Mesenchymal stem cell (in vitro differentiated cells and primary cell): Measurements from ENCODE around the gene NACAD.

ENCODE experiments used
- DNase-seq: peaks from one replicate; pipeline ENCODE4 v3.0.0-alpha.2; 2013
- H2AFZ ChIP-seq: one replicate; pipeline ENCODE4 v1.6.1; 2013; ENCODE audit warnings: low read depth, mild to moderate bottlenecking, control low read depth, inconsistent platforms, low read length, moderate library complexity
- H2AK5ac ChIP-seq: 2 replicates; pipeline ENCODE4 v1.6.1; 2013; ENCODE audit warnings: low read length, moderate library complexity, mild to moderate bottlenecking, inconsistent platforms; ENCODE audit not compliant: severe bottlenecking
- H2BK120ac ChIP-seq: one replicate; pipeline ENCODE4 v1.6.1; 2013; ENCODE audit warnings: low read depth, mild to moderate bottlenecking, inconsistent platforms, low read length, moderate library complexity
- H2BK12ac ChIP-seq, 2 experiments: one replicate each; pipeline ENCODE4 v1.6.1; 2013; ENCODE audit warnings: inconsistent platforms in 2 of 2, low read length in 2 of 2, mild to moderate bottlenecking in 2 of 2, moderate library complexity in 2 of 2, control low read depth in 1 of 2
- H2BK15ac ChIP-seq: one replicate; pipeline ENCODE4 v1.6.1; 2013; ENCODE audit warnings: mild to moderate bottlenecking, low read depth, inconsistent platforms; ENCODE audit not compliant: poor library complexity, severe bottlenecking
- H2BK5ac ChIP-seq: 2 replicates; pipeline ENCODE4 v1.6.1; 2013; ENCODE audit warnings: low read depth, mild to moderate bottlenecking, low read length, control low read depth, inconsistent platforms; ENCODE audit not compliant: poor library complexity, severe bottlenecking
- H3K14ac ChIP-seq, 2 experiments: one replicate each; pipeline ENCODE4 v1.6.1; 2013; ENCODE audit warnings: inconsistent platforms in 2 of 2, low read length in 2 of 2, control low read depth in 1 of 2, mild to moderate bottlenecking in 1 of 2, moderate library complexity in 1 of 2
- H3K18ac ChIP-seq, 2 experiments: one replicate each; pipeline ENCODE4 v1.6.1; 2013; ENCODE audit warnings: inconsistent platforms in 2 of 2, low read length in 2 of 2, control low read depth in 1 of 2, low read depth in 1 of 2, mild to moderate bottlenecking in 1 of 2
- H3K23ac ChIP-seq, 2 experiments: one replicate each; pipeline ENCODE4 v1.6.1; 2013; ENCODE audit warnings: inconsistent platforms in 2 of 2, low read length in 2 of 2, mild to moderate bottlenecking in 2 of 2, moderate library complexity in 2 of 2, control low read depth in 1 of 2
- H3K27ac ChIP-seq: 2 replicates; pipeline ENCODE4 v1.5.1; 2013; ENCODE audit warnings: mild to moderate bottlenecking, moderate library complexity, low read length, control low read depth, inconsistent platforms; ENCODE audit not compliant: poor library complexity, severe bottlenecking
- H3K27me3 ChIP-seq, 2 experiments: 2 replicates each; pipeline versions ENCODE4 v1.6.1 to v1.7.0; 2013; ENCODE audit warnings: low read length in 2 of 2, mild to moderate bottlenecking in 2 of 2, moderate library complexity in 2 of 2, control low read depth in 1 of 2, inconsistent platforms in 1 of 2; ENCODE audit not compliant: control insufficient read depth in 1 of 2, insufficient read depth in 1 of 2
- H3K36me3 ChIP-seq, 2 experiments: 2 replicates each; pipeline versions ENCODE4 v1.6.1 to v1.7.0; 2013; ENCODE audit warnings: low read length in 2 of 2, control low read depth in 1 of 2, inconsistent platforms in 1 of 2, low read depth in 1 of 2, mild to moderate bottlenecking in 1 of 2; ENCODE audit not compliant: insufficient read depth in 2 of 2, control insufficient read depth in 1 of 2
- H3K4ac ChIP-seq, 2 experiments: one replicate each; pipeline ENCODE4 v1.6.1; 2013; ENCODE audit warnings: inconsistent platforms in 2 of 2, low read length in 2 of 2, mild to moderate bottlenecking in 2 of 2, moderate library complexity in 2 of 2, control low read depth in 1 of 2, low read depth in 1 of 2
- H3K4me1 ChIP-seq: 2 replicates; pipeline ENCODE4 v1.6.1; 2013; ENCODE audit warnings: low read depth, low read length, control low read depth; ENCODE audit not compliant: control insufficient read depth, insufficient read depth
- H3K4me2 ChIP-seq: 2 replicates; pipeline ENCODE4 v1.6.1; 2013; ENCODE audit warnings: low read length, mild to moderate bottlenecking, inconsistent platforms; ENCODE audit not compliant: poor library complexity, severe bottlenecking
- H3K4me3 ChIP-seq, 2 experiments: 2 replicates each; pipeline versions ENCODE4 v1.5.1 to v1.7.0; 2013; ENCODE audit warnings: low read length in 2 of 2, mild to moderate bottlenecking in 2 of 2, control low read depth in 1 of 2, low read depth in 1 of 2; ENCODE audit not compliant: insufficient read depth in 1 of 2
- H3K79me1 ChIP-seq: replicated peaks from 2 replicates; pipeline ENCODE4 v1.6.1; 2013; ENCODE audit warnings: mild to moderate bottlenecking, control low read depth, low read length, inconsistent platforms; ENCODE audit not compliant: poor library complexity, severe bottlenecking
- H3K9ac ChIP-seq: 2 replicates; pipeline ENCODE4 v1.7.0; 2013; ENCODE audit warnings: mild to moderate bottlenecking, low read length, moderate library complexity
- H3K9me3 ChIP-seq: 2 replicates; pipeline ENCODE4 v1.7.0; 2013; ENCODE audit warnings: mild to moderate bottlenecking, low read length; ENCODE audit not compliant: control insufficient read depth
- H4K8ac ChIP-seq: one replicate; pipeline ENCODE4 v1.6.1; 2013; ENCODE audit warnings: inconsistent platforms, mild to moderate bottlenecking, low read length, moderate library complexity
- H4K91ac ChIP-seq: one replicate; pipeline ENCODE4 v1.6.1; 2013; ENCODE audit warnings: mild to moderate bottlenecking, low read length, inconsistent platforms
- WGBS: methylation state at CpG from one replicate; pipeline ENCODE4 v1.1.7; 2013; ENCODE audit warnings: mixed read lengths; 5-methylcytosine and 5-hydroxymethylcytosine counted together

The NACAD gene

GRCh38 chr7:45108863-45109262 lies 20.1 kb upstream of the NACAD start:
- Histone ChIP-seq H2BK12ac (no peak overlapping the region), H4K8ac (no peak overlapping the region), H4K91ac (no peak overlapping the region), H3K4me2 (no peak overlapping the region), H2BK5ac (no peak overlapping the region), H3K4ac (no peak overlapping the region), H2AFZ (no peak overlapping the region), H2BK15ac (no peak overlapping the region), H3K36me3 (peaks cover 46 to 55% of the 10 kb centered on the region in 2 experiments), H3K9me3 (no peaks in the 10 kb centered on the region), H3K79me1 (peaks cover 33% of the 10 kb centered on the region), H2BK120ac (no peak overlapping the region), H3K4me1 (peaks cover 10% of the 10 kb centered on the region), H3K4me3 (no peak overlapping the region), H3K23ac (no peak overlapping the region), H3K27ac (no peak overlapping the region), H3K27me3 (peaks cover 0 to under 1% of the 10 kb centered on the region in 2 experiments), H3K9ac (peak overlapping the region; percentile 56), H3K14ac (no peak overlapping the region), H2AK5ac (no peak overlapping the region), H3K18ac (no peak overlapping the region)
- WGBS, result 91% methylated on average over 8 of the region's 8 CpGs
- DNase-seq, result no peak

DNA sequence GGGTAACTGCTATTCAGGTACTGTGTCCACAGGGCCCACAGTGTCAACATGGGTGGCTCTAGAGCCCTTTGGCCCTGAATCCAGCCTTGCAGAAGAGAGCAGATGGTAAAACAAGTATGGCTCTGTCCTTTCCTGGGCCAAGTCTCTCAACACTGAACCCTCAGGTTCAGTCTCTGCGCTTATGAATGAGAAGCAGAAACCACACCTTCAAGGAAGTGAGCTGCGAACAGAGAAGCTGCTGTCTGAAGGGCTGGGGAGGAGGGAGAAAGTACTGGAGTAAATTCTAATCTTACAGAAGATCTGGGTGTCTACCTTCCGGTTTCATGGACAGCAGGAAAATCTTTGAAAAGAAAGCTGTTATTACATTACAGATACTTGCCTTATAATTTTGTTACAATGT lies 18.6 kb upstream of the NACAD start:
- Histone ChIP-seq H2BK15ac (no peak overlapping the region), H3K9me3 (no peaks in the 10 kb centered on the region), H3K9ac (peak overlapping the region; percentile 56), H3K18ac (no peak overlapping the region), H3K27ac (no peak overlapping the region), H3K4me3 (no peak overlapping the region), H3K36me3 (peaks cover 61 to 71% of the 10 kb centered on the region in 2 experiments), H2AK5ac (no peak overlapping the region), H4K91ac (no peak overlapping the region), H3K27me3 (no peaks in the 10 kb centered on the region), H2BK120ac (no peak overlapping the region), H4K8ac (no peak overlapping the region), H3K23ac (no peak overlapping the region), H2AFZ (no peak overlapping the region), H2BK12ac (no peak overlapping the region), H3K4ac (no peak overlapping the region), H3K79me1 (peaks cover 44% of the 10 kb centered on the region), H3K4me2 (no peak overlapping the region), H2BK5ac (no peak overlapping the region), H3K4me1 (peaks cover 10% of the 10 kb centered on the region), H3K14ac (no peak overlapping the region)
- 93% methylated on average over 2 of the region's 3 CpGs for WGBS
- DNase-seq, result no peak

DNA sequence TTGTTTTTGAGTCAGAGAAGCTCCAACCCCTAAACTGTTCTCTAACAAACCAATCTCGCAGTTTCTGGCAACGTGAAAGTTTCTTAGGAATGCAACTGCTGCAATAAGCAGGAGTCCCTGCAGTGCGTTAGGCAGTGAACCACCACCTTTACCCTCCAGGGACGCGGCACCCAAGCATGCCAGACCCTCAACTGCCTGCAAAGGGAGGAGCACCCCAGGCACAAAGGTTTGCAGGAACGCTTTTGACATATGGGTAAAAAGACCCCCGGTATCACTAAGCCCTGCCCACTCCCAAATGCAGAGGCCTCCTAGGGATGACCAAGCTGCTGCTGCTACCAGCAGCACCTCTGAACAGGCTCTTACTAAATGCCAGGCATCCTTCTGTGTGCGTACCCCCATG lies 18.1 kb upstream of the NACAD start:
- Histone ChIP-seq H3K36me3 (peaks cover 66 to 76% of the 10 kb centered on the region in 2 experiments), H3K9ac (no peak overlapping the region), H3K23ac (no peak overlapping the region), H4K8ac (peak overlapping the region; percentile 4), H3K9me3 (no peaks in the 10 kb centered on the region), H3K4ac (no peak overlapping the region), H3K4me1 (peaks cover 8% of the 10 kb centered on the region), H2AK5ac (no peak overlapping the region), H2BK15ac (no peak overlapping the region), H4K91ac (no peak overlapping the region), H2AFZ (no peak overlapping the region), H3K79me1 (peaks cover 48% of the 10 kb centered on the region), H3K27ac (no peak overlapping the region), H3K27me3 (no peaks in the 10 kb centered on the region), H3K4me3 (no peak overlapping the region), H2BK12ac (no peak overlapping the region), H3K18ac (no peak overlapping the region), H3K14ac (no peak overlapping the region), H3K4me2 (no peak overlapping the region), H2BK120ac (no peak overlapping the region), H2BK5ac (no peak overlapping the region)
- no peak for DNase-seq
- 85% methylated on average over 8 of the region's 8 CpGs for WGBS

- H3K4me1 ChIP-seq, result peaks cover 8% of the 10 kb centered on the region
- H3K14ac ChIP-seq, result no peak overlapping the region
- H3K4me3 ChIP-seq, result no peak overlapping the region
- no peak overlapping the region for H3K18ac ChIP-seq
- no peak overlapping the region for H3K4ac ChIP-seq
- no peak overlapping the region for H3K4me2 ChIP-seq
- H2BK120ac ChIP-seq, result no peak overlapping the region
- H3K27me3 ChIP-seq, result no peaks in the 10 kb centered on the region
- H3K9ac ChIP-seq, result no peak overlapping the region
- H3K27ac ChIP-seq, result no peak overlapping the region
- no peak overlapping the region for H2AK5ac ChIP-seq
- no peak for DNase-seq
- peaks cover 77 to 87% of the 10 kb centered on the region in 2 experiments for H3K36me3 ChIP-seq
- WGBS, result 96% methylated on average over 7 of the region's 8 CpGs
- H4K8ac ChIP-seq, result no peak overlapping the region
- H3K23ac ChIP-seq, result no peak overlapping the region
- peaks cover 53% of the 10 kb centered on the region for H3K79me1 ChIP-seq
- no peaks in the 10 kb centered on the region for H3K9me3 ChIP-seq
- no peak overlapping the region for H2BK5ac ChIP-seq
- no peak overlapping the region for H2BK15ac ChIP-seq
- H2BK12ac ChIP-seq, result no peak overlapping the region
- no peak overlapping the region for H4K91ac ChIP-seq
- H2AFZ ChIP-seq, result no peak overlapping the region
These were observed 16.9 kb upstream of the NACAD start for GRCh38 chr7:45105588-45106188.
